GM19240 (cell line): ENCODE measurements around the gene SPTBN1.

Experiments used
- DNase-seq: peaks from one replicate; pipeline ENCODE4 v3.0.0; 2011; ENCODE audit warnings: low spot score; ENCODE audit not compliant: insufficient read length

The SPTBN1 gene

DNA sequence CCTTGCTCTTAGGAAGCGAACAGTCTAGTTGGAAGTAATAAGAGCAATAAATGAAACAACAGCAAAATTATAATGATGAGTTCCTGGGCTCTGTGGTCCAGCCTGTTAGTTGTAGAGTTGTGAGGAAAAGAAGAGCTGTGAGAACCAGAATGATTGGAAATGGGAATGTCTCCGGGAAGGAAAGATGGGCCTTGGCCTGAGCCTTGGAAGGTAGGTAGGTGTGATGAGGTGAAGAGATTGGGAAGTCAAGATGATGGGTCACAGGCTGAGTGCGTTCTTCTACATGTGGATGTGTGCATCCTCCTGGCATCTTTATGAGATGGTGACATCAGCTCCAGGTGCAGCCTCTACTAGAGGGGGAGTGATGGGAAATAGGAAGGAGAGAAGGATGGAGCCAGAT is 152.1 kb downstream of the SPTBN1 start:
- DNase-seq, result no peak

- DNase-seq, result no peak
Measured at GRCh38 chr2:54609241-54609640, 153.1 kb downstream of the SPTBN1 start.

- no peak for DNase-seq
Measured at GRCh38 chr2:54609647-54610046, 153.5 kb downstream of the SPTBN1 start.

- no peak for DNase-seq
Measured at GRCh38 chr2:54610700-54611099, 154.6 kb downstream of the SPTBN1 start.

DNA sequence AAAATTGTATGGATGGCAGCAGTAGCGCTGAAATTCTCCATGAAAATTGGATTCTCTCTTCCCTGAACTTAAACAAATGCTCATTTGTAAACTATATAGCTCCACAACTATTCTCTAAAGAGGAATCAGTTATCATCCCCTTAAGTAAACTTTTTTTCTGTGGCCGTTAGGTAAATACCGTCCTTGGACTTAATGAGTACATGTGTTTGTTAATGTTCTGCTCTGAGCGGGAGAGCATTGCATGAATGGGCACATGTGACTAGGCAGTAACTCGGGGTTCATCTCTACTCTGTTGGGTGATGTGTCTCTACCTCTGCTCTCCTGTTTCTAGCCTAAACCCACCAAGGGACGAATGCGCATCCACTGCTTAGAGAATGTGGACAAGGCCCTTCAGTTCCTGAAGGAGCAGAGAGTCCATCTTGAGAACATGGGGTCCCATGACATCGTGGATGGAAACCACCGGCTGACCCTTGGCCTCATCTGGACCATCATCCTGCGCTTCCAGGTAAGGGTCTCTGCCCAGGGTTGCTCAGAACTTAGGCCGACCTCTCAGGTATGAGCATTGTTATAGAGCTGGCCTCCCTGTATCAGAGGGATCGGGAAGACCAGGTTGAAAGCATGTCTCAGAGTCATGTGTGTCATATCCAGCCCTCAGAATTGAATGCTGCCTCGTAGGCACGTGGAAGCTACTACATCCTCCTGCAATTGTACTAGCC is 155.9 kb downstream of the SPTBN1 start:
- DNase-seq, result no peak

DNA sequence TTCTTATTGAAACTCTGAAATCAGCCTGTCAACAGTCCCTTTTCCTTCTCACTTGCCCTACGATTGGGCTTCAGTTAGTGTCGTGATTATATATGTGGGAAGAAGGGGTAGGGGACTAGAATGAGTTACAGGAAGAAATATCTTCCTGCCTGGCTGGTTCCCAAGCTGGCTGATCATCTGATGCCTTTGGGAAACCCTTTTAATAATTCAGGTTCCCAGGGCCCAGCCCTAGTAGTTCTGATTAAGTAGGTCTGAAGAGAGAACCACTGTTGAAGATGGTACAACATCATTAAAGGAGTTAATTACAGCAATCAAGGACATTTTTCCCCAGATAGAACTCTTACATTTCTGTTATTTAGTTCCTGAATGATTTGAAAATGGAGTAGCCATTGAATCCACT is 157.3 kb downstream of the SPTBN1 start:
- no peak for DNase-seq

- DNase-seq, result no peak
Measured at GRCh38 chr2:54613794-54614257, 157.7 kb downstream of the SPTBN1 start.

DNA sequence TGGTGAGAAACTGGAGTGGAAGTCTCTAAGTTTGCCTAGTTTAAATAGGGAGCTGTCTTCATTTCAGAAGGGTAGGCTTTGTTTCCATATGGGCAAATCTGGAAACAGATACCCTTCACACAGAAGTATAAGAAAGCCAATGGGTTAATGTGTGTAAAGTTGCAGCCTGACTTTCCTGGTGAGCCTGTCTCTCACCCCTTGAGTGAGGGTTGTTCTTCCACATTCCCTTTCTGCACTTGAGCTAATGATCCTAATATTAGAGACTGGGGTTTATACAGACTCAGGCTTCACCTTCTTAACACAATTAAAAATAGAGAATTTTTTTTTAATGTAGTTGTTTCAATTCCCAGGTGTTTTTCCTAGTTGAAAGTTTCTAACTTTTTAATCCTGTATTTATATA is 158.7 kb downstream of the SPTBN1 start:
- no peak for DNase-seq

DNA sequence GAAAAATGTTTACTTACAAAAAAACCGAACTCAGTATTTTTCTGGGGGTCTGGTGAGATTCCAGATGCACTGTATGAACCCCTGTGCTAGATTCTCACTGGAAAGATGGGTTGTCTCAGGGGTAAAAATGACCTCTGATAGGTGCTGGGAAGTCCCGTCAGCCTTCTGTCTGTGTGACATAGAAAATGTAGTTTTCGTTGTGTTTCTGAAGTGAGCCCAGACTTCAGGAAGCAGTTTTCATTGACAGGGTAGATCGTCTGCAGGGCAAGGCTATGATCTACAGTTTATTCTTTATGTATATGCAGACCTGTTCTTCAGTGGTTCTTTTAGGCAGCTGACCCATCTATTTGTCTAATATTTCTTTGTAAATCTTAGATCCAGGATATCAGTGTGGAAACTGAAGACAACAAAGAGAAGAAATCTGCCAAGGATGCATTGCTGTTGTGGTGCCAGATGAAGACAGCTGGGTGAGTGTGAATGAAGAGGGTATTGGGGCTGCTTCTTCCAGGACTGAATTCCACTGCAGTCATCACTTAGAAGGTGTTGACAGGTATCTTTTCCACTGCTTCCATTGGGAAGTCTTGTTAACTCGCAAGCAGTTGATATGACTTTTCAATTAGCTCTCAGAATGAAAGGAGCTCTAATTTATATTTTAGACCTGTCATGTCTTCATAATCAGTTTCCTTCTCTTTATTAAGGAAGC is 159.9 kb downstream of the SPTBN1 start:
- DNase-seq, result no peak

DNA sequence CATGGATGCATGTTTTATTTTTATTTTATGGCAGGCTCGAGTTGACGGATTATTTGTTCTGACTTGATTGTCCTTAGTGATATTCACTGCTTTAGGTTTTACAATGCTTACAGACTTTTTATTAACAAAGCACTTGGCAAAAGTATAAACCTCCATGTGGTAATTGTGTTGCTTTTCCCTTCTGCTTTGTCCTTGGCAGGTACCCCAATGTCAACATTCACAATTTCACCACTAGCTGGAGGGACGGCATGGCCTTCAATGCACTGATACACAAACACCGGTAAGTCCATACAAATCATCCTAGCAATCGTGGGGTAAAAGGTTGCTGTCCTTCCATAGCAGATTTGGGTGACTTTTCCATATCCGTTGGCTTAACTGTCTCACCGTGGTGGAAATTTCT is 161.3 kb downstream of the SPTBN1 start:
- DNase-seq, result no peak

- no peak for DNase-seq
Measured at GRCh38 chr2:54618646-54619565, 162.8 kb downstream of the SPTBN1 start.

DNA sequence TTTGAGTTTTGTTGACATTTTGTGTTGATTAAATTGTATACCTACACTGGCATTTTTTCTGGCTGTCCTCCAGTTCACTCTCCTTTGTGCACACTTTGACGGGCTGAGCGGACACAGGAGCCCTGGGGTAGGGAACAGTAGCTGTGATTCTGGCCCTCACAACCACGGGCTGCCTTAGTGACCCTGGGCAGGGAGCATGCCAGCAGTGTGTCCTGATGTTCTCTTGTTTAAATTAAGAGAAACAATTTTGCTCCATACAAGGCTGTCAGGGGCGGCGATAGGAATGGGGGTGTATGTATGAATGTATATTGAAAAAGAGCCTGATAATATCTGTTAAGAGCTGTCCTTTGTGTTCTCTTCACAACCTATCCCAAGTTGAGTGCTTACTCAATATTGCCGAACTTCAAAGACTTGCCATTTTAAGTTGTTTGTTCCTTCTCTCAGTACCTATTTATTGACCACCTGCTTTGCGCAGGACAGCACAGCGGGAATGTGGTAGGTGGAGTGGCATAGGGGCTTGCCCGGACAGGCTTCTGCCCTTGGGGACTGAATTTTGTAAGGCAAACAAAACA is 163.6 kb downstream of the SPTBN1 start:
- no peak for DNase-seq

DNA sequence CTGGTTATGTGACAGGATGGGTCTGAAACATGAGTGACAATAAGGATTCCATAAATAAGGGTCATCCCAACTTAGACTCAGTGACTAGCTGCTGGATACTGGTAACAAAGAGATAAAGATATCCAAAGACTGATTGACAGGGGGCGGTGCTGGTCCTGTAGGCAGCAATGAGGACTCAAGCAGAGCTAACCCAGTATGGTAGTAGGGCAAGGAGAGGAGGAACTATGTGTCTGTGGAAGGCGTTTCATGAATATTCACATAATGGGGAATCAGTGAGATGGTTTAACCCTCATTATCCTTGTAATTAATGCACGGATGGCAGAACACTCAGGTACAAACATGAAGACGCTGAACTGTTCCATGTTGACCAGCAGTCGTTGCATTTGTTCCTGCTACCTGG is 164.8 kb downstream of the SPTBN1 start:
- no peak for DNase-seq

- DNase-seq, result no peak
Measured at GRCh38 chr2:54624591-54625071, 168.5 kb downstream of the SPTBN1 start.

DNA sequence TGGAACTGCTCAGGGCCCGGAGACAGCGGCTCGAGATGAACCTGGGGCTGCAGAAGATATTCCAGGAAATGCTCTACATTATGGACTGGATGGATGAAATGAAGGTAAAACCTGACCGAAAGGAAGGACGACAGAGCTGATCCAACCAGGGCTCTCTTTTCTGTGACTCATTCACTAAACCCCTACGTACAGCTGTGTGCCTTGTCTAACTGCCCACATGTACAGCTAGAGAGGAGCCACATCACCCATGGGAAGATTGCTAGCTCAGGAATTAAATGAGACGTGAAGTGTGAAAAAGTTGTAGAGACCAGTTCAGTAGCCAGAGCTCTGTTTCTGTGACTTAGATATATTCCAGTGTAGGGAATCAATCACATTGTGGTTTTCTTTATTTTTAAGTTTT is 170.0 kb downstream of the SPTBN1 start:
- DNase-seq, result no peak

DNA sequence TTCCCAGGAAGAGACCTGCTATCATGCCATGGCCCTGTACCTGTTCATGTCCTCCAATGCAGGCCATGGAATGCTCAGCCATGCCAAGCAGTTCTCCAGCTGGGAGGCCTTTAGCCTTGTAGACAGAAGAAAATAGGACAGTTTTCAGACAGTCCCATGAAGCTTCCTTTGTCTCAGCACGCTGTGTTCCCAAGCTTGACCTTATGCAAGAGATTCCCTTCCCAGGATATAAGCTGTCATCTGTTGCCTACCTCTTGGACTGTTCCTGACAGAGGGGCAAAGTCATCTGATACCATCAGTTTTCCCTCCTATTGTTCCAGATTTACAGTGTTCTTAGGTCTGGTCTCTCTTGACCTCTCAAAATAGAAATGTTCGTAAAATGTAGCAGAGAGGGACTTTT is 170.8 kb downstream of the SPTBN1 start:
- DNase-seq, result no peak

GRCh38 chr2:54627973-54628372 is 171.8 kb downstream of the SPTBN1 start:
- DNase-seq, result no peak

DNA sequence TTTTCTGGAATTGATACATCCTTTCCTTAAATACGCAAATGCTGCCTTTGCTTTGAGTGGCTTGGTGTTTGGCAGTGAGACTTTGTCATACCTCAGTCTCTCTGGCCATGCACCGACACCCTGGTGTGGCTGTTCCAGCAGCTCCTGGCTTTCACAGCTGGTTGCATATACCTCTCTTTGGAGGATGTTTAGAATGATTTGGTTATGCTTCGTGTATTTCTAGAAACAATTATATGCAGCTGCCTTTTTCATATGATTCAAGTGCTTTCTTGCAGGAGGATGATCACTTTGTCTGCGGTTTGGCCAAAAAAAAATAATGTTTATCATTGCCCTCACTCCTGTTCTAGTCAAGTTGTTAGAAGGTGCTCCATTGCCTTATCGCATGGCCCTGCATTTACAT is 172.3 kb downstream of the SPTBN1 start:
- DNase-seq, result no peak

DNA sequence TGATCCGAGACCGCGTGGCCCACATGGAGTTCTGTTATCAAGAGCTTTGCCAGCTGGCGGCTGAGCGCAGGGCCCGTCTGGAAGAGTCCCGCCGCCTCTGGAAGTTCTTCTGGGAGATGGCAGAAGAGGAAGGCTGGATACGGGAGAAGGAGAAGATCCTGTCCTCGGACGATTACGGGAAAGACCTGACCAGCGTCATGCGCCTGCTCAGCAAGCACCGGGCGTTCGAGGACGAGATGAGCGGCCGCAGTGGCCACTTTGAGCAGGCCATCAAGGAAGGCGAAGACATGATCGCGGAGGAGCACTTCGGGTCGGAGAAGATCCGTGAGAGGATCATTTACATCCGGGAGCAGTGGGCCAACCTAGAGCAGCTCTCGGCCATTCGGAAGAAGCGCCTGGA is 172.8 kb downstream of the SPTBN1 start:
- DNase-seq, result no peak

- no peak for DNase-seq
Measured at GRCh38 chr2:54629390-54629789, 173.3 kb downstream of the SPTBN1 start.
